ENCODE results near the gene PAK5. TPM values are rescaled to one million over a fixed set of nuclear protein-coding genes. Genes with fewer than 3 reads are reported as not detected.

PAK5 gene
- total and polyA plus RNA-seq, 3 experiments from 2014 or later: not detected

- Mint-ChIP-seq H3K27me3 (no peaks in the 10 kb centered on the region), H3K4me1 (no peaks in the 10 kb centered on the region), H3K4me3 (no peak overlapping the region), H3K36me3 (no peaks in the 10 kb centered on the region), H3K27ac (no peak overlapping the region), H3K9me3 (peaks cover 0 to 7% (median 2%) of the 10 kb centered on the region in 5 donors)
- no peak overlapping the region for H3K27ac ChIP-seq (ENCODE audit: low read depth, low read length)
- no peak overlapping the region for H3K4me3 ChIP-seq (ENCODE audit: low read length)
- no peaks in the 10 kb centered on the region for H3K9me3 ChIP-seq (ENCODE audit: low read length)
- CTCF ChIA-PET: no interaction called here
- POLR2A ChIA-PET: no interaction called here
- no peaks in the 10 kb centered on the region for H3K27me3 ChIP-seq (ENCODE audit: insufficient read depth, low read length, poor library complexity, severe bottlenecking)
- no peak for DNase-seq
- no peaks in the 10 kb centered on the region for H3K4me1 ChIP-seq (ENCODE audit: insufficient read depth, low read length)
- no peaks in the 10 kb centered on the region for H3K36me3 ChIP-seq (ENCODE audit: insufficient read depth, low read length)
These were observed 304.9 kb downstream of the PAK5 start for GRCh38 chr20:9534025-9534424.

DNA sequence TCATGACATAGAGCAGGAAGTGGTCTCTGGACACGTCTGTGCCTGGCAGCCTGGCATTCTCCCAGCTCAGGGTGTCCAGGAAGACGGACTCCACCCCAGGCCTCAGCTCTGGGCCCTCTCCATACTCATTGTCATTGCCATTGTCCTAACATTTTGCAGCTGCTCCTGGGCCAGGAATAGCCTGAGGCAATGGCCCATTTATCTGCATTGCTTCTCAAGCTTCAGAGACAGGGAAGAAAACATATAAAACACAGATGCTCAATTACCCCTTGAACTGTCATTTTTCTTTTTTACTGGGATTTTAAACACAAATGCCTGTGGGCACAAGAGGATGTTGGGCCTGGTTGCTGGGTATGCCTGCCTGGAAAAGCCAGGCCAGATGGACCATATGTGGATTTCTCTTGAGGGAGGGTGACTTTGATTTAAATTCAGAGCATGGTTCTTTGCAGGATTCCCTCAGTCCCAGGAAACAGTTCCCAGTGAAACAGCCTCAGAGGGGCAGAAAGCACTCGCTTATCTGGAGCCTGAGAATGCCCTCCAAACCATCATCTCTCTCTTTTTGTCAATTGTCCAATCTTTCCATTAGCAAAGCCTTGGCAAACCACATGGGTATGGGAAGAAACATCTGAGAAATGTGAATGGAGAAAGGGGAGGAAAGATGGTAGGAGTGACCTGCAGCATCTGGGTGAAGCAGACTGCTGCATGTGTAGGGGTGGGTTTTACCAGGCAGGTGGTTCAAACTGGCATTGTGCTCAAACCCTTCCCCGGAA lies 306.6 kb downstream of the PAK5 start:
- Mint-ChIP-seq H3K4me1 (no peaks in the 10 kb centered on the region), H3K9me3 (peaks cover 0 to 7% (median 3%) of the 10 kb centered on the region in 5 donors), H3K27ac (no peak overlapping the region), H3K36me3 (no peaks in the 10 kb centered on the region), H3K27me3 (no peaks in the 10 kb centered on the region), H3K4me3 (no peak overlapping the region)
- ChIA-PET CTCF (no interaction called here), POLR2A (no interaction called here)
- Histone ChIP-seq H3K27ac (ENCODE audit: low read depth, low read length) (no peak overlapping the region), H3K4me3 (ENCODE audit: low read length) (no peak overlapping the region), H3K27me3 (ENCODE audit: insufficient read depth, low read length, poor library complexity, severe bottlenecking) (no peaks in the 10 kb centered on the region), H3K4me1 (ENCODE audit: insufficient read depth, low read length) (no peaks in the 10 kb centered on the region), H3K9me3 (ENCODE audit: low read length) (no peaks in the 10 kb centered on the region), H3K36me3 (ENCODE audit: insufficient read depth, low read length) (no peaks in the 10 kb centered on the region)
- no peak for DNase-seq

- Mint-ChIP-seq H3K36me3 (no peaks in the 10 kb centered on the region), H3K27me3 (no peaks in the 10 kb centered on the region), H3K27ac (no peak overlapping the region), H3K4me1 (no peaks in the 10 kb centered on the region), H3K4me3 (no peak overlapping the region), H3K9me3 (peaks cover 0 to 7% (median 3%) of the 10 kb centered on the region in 5 donors)
- no peaks in the 10 kb centered on the region for H3K36me3 ChIP-seq (ENCODE audit: insufficient read depth, low read length)
- ChIA-PET POLR2A (no interaction called here), CTCF (no interaction called here)
- H3K27me3 ChIP-seq (ENCODE audit: insufficient read depth, low read length, poor library complexity, severe bottlenecking): no peaks in the 10 kb centered on the region
- no peaks in the 10 kb centered on the region for H3K9me3 ChIP-seq (ENCODE audit: low read length)
- H3K4me3 ChIP-seq (ENCODE audit: low read length): no peak overlapping the region
- no peak overlapping the region for H3K27ac ChIP-seq (ENCODE audit: low read depth, low read length)
- DNase-seq: no peak
- H3K4me1 ChIP-seq (ENCODE audit: insufficient read depth, low read length): no peaks in the 10 kb centered on the region
These were observed 307.3 kb downstream of the PAK5 start for GRCh38 chr20:9531581-9531980.

- Histone ChIP-seq H3K27ac (ENCODE audit: low read depth, low read length) (no peak overlapping the region), H3K36me3 (ENCODE audit: insufficient read depth, low read length) (no peaks in the 10 kb centered on the region), H3K9me3 (ENCODE audit: low read length) (no peaks in the 10 kb centered on the region), H3K27me3 (ENCODE audit: insufficient read depth, low read length, poor library complexity, severe bottlenecking) (no peaks in the 10 kb centered on the region), H3K4me1 (ENCODE audit: insufficient read depth, low read length) (no peaks in the 10 kb centered on the region), H3K4me3 (ENCODE audit: low read length) (no peak overlapping the region)
- Mint-ChIP-seq H3K4me1 (no peaks in the 10 kb centered on the region), H3K36me3 (no peaks in the 10 kb centered on the region), H3K27ac (no peak overlapping the region), H3K4me3 (no peak overlapping the region), H3K27me3 (no peaks in the 10 kb centered on the region), H3K9me3 (peaks cover 0 to 8% (median 0%) of the 10 kb centered on the region in 5 donors)
- ChIA-PET POLR2A (no interaction called here), CTCF (no interaction called here)
- no peak for DNase-seq
These were observed 315.2 kb downstream of the PAK5 start for GRCh38 chr20:9523636-9524035.

- H3K9me3 ChIP-seq (ENCODE audit: low read length): no peaks in the 10 kb centered on the region
- no peak overlapping the region for H3K27ac ChIP-seq (ENCODE audit: low read depth, low read length)
- H3K4me1 ChIP-seq (ENCODE audit: insufficient read depth, low read length): no peaks in the 10 kb centered on the region
- DNase-seq: no peak
- H3K4me3 ChIP-seq (ENCODE audit: low read length): no peak overlapping the region
- Mint-ChIP-seq H3K9me3 (peaks cover 0 to 13% (median 1%) of the 10 kb centered on the region in 5 donors), H3K4me1 (no peaks in the 10 kb centered on the region), H3K4me3 (no peak overlapping the region), H3K27me3 (peaks cover 8 to 18% of the 10 kb centered on the region in 2 donors), H3K27ac (no peak overlapping the region), H3K36me3 (no peaks in the 10 kb centered on the region)
- H3K27me3 ChIP-seq (ENCODE audit: insufficient read depth, low read length, poor library complexity, severe bottlenecking): no peaks in the 10 kb centered on the region
- no peaks in the 10 kb centered on the region for H3K36me3 ChIP-seq (ENCODE audit: insufficient read depth, low read length)
- POLR2A ChIA-PET: no interaction called here
- CTCF ChIA-PET: no interaction called here
These were observed 318.8 kb downstream of the PAK5 start for GRCh38 chr20:9520086-9520485.

DNA sequence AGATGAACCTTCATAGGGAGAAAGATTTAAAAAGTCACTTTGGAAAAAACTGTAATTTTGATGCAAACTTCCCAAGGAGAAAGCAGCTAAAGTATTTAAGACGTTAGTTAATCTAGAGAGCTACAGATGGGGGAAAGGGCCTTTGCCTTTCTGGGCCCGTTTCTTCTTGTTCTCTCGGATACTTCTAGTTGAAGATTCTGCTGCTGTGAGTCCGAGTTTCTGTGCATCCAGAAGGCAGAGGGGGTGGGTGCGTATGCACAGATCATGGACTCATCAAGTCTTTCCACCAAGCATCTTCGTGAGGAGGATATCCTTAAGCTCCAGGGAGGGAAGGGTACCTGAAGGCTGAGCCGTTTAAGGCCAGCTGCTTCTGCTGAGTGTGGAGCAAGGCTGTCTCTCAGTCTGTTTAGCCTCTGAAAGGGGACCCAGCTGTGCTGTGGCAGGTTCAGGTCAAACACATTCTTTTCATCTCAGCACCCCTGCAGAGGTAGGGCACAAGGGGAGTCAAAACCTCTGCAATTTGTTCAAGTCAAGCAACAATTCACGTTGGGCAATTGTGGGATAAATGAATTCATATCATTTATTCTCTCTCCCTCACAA lies 320.2 kb downstream of the PAK5 start:
- Histone ChIP-seq H3K27ac (ENCODE audit: low read depth, low read length) (no peak overlapping the region), H3K36me3 (ENCODE audit: insufficient read depth, low read length) (no peaks in the 10 kb centered on the region), H3K9me3 (ENCODE audit: low read length) (no peaks in the 10 kb centered on the region), H3K27me3 (ENCODE audit: insufficient read depth, low read length, poor library complexity, severe bottlenecking) (no peaks in the 10 kb centered on the region), H3K4me3 (ENCODE audit: low read length) (no peak overlapping the region), H3K4me1 (ENCODE audit: insufficient read depth, low read length) (no peaks in the 10 kb centered on the region)
- peaks cover 0 to 13% (median 1%) of the 10 kb centered on the region in 5 donors for H3K9me3 Mint-ChIP-seq
- no peaks in the 10 kb centered on the region for H3K4me1 Mint-ChIP-seq
- H3K4me3 Mint-ChIP-seq: no peak overlapping the region
- H3K27ac Mint-ChIP-seq: no peak overlapping the region
- CTCF ChIA-PET: no interaction called here
- peaks cover 17 to 30% of the 10 kb centered on the region in 2 donors for H3K27me3 Mint-ChIP-seq
- no peak for DNase-seq
- no peaks in the 10 kb centered on the region for H3K36me3 Mint-ChIP-seq
- POLR2A ChIA-PET: no interaction called here

DNA sequence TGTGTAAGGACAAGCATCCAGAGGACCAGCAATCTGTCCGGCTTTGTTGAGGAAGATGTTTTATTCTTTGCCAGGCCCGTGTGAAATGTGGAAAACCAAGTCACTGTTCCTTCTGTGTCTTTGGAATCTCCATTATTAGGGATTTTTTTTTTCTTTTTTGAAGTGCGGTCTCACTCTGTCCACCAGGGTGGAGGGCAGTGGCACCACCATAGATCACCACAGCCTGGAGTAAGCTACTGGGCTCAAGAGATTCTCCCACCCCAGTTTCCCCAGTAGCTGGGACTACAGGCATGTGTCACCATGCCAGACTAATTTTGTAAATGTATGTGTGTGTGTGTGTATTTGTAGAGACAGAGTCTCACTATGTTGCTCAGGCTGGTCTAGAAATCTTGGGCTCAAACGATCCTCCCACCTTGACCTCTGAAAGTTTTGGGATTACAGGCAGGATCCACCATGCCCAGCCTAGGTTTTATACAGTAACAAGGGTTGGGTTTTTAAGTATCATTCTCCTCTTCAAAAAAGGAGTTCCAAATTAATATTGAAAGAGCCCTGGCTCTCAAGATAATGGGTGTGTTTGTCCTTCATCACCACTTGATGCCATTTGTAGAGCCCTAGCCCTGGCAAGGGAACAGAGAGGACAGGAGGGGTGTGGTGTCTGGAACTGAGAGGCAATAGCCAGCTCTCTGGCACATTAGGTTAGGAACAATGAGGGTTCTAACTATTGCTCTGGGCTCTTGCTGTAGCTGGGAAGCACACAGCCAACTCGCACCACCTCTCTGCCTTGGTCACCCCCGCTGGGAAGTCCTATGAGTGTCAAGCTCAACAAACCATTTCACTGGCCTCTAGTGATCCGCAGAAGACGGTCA lies 321.3 kb downstream of the PAK5 start:
- no peaks in the 10 kb centered on the region for H3K4me1 ChIP-seq (ENCODE audit: insufficient read depth, low read length)
- H3K27ac Mint-ChIP-seq: no peak overlapping the region
- no peak for DNase-seq
- H3K36me3 Mint-ChIP-seq: no peaks in the 10 kb centered on the region
- no peaks in the 10 kb centered on the region for H3K36me3 ChIP-seq (ENCODE audit: insufficient read depth, low read length)
- H3K27me3 Mint-ChIP-seq: peaks cover 19 to 34% of the 10 kb centered on the region in 2 donors
- CTCF ChIA-PET: no interaction called here
- H3K9me3 Mint-ChIP-seq: peaks cover 0 to 15% (median 3%) of the 10 kb centered on the region in 5 donors
- H3K4me3 Mint-ChIP-seq: no peak overlapping the region
- H3K27me3 ChIP-seq (ENCODE audit: insufficient read depth, low read length, poor library complexity, severe bottlenecking): no peaks in the 10 kb centered on the region
- H3K9me3 ChIP-seq (ENCODE audit: low read length): no peaks in the 10 kb centered on the region
- no peak overlapping the region for H3K4me3 ChIP-seq (ENCODE audit: low read length)
- POLR2A ChIA-PET: no interaction called here
- H3K27ac ChIP-seq (ENCODE audit: low read depth, low read length): no peak overlapping the region
- no peaks in the 10 kb centered on the region for H3K4me1 Mint-ChIP-seq

GRCh38 chr20:9516234-9516871 lies 322.5 kb downstream of the PAK5 start:
- Mint-ChIP-seq H3K4me3 (no peak overlapping the region), H3K9me3 (peaks cover 0 to 15% (median 3%) of the 10 kb centered on the region in 5 donors), H3K27me3 (peaks cover 21 to 38% of the 10 kb centered on the region in 2 donors), H3K4me1 (no peaks in the 10 kb centered on the region), H3K27ac (no peak overlapping the region), H3K36me3 (no peaks in the 10 kb centered on the region)
- no peak overlapping the region for H3K27ac ChIP-seq (ENCODE audit: low read depth, low read length)
- DNase-seq: no peak
- CTCF ChIA-PET: no interaction called here
- H3K9me3 ChIP-seq (ENCODE audit: low read length): no peaks in the 10 kb centered on the region
- H3K4me3 ChIP-seq (ENCODE audit: low read length): no peak overlapping the region
- no peaks in the 10 kb centered on the region for H3K27me3 ChIP-seq (ENCODE audit: insufficient read depth, low read length, poor library complexity, severe bottlenecking)
- POLR2A ChIA-PET: no interaction called here
- no peaks in the 10 kb centered on the region for H3K36me3 ChIP-seq (ENCODE audit: insufficient read depth, low read length)
- no peaks in the 10 kb centered on the region for H3K4me1 ChIP-seq (ENCODE audit: insufficient read depth, low read length)

Data from CD8-positive, alpha-beta memory T cell (primary cell).